Kidney epithelial cell (primary cell): ENCODE measurements around the gene PRRX2. TPM values are rescaled to one million over a fixed set of nuclear protein-coding genes. Genes with fewer than 3 reads are reported as not detected.

ENCODE experiments used
- DNase-seq: peaks from one replicate; pipeline ENCODE4 v3.0.0-alpha.2; 2010; ENCODE audit warnings: low read depth
- H3K27me3 ChIP-seq: 2 replicates; pipeline ENCODE4 v1.6.0; 2011; ENCODE audit warnings: low read length; ENCODE audit not compliant: control insufficient read depth, insufficient read depth
- H3K36me3 ChIP-seq: 2 replicates; pipeline ENCODE4 v1.5.1; 2011; ENCODE audit warnings: low read length; ENCODE audit not compliant: control insufficient read depth, insufficient read depth
- H3K4me3 ChIP-seq: 2 replicates; pipeline ENCODE4 v1.5.1; 2011; ENCODE audit warnings: low read depth, mild to moderate bottlenecking, control low read depth, low read length
- total RNA-seq: library from RNA; depleted of rRNA; stranded (reverse); fragments of >200 nt; gene quantifications from 2 replicates; pipeline ENCODE4 v1.2.3, GENCODE V29; 2015
- TF ChIP-seq, protein P1 (sequence below): IDR thresholded peaks from 2 replicates; pipeline ENCODE4 v1.5.1; 2011; ENCODE audit warnings: mild to moderate bottlenecking, moderate library complexity, low read length, control low read depth, inconsistent platforms; ENCODE audit not compliant: insufficient read depth, poor library complexity, severe bottlenecking

PRRX2 gene
- total RNA-seq, 1 donor from 2014 or later: not detected

DNA sequence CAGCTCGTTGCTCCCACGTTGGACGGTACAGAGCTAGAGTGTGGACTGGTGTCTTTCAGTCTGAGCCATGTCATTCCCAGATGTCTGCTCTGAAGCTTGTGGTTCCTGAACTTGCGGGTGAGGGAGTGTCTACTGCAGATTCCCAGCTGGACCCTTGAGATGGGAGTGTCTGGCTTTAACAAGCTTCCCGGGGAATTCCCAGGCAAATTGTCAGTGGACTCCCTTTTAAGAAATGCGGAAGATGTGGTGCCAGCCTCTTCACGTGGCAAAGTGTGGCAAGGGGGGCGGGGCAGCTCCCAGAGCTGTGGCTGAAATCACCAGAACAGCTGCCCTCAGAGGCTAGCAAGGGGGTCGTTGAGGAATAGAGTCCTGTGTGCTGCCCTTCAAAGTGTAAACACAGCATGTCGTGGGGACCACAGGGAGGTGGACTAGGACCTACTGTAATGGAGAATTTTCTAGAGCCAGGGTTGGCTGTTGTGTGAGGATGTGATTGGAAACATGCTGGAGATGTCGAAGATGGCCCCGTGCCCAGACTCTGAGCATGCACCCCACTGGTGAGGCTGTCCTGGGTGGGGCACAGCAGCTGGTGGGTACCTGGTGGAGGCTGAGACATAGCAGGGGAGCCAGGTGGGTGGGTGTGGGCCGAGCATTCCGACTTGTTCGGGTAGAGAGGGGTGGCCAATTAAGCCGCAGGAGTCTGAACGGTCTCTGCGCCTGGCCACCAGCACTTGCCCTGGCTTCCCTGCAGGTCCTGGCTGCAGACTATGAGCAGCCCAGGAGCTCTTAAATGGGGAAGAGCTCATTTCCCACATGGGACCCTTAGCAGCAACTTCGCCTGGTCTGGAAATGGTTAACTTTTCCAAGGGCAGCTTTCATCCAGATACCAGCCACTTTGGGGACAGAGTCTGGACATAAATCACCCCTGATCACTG is 37.4 kb downstream of the PRRX2 start:
- Histone ChIP-seq H3K4me3 (no peak overlapping the region), H3K27me3 (peaks cover 8% of the 10 kb centered on the region), H3K36me3 (no peaks in the 10 kb centered on the region)
- DNase-seq: peak; percentile 56
- TF ChIP-seq, protein P1, sequence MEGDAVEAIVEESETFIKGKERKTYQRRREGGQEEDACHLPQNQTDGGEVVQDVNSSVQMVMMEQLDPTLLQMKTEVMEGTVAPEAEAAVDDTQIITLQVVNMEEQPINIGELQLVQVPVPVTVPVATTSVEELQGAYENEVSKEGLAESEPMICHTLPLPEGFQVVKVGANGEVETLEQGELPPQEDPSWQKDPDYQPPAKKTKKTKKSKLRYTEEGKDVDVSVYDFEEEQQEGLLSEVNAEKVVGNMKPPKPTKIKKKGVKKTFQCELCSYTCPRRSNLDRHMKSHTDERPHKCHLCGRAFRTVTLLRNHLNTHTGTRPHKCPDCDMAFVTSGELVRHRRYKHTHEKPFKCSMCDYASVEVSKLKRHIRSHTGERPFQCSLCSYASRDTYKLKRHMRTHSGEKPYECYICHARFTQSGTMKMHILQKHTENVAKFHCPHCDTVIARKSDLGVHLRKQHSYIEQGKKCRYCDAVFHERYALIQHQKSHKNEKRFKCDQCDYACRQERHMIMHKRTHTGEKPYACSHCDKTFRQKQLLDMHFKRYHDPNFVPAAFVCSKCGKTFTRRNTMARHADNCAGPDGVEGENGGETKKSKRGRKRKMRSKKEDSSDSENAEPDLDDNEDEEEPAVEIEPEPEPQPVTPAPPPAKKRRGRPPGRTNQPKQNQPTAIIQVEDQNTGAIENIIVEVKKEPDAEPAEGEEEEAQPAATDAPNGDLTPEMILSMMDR: no peak

DNA sequence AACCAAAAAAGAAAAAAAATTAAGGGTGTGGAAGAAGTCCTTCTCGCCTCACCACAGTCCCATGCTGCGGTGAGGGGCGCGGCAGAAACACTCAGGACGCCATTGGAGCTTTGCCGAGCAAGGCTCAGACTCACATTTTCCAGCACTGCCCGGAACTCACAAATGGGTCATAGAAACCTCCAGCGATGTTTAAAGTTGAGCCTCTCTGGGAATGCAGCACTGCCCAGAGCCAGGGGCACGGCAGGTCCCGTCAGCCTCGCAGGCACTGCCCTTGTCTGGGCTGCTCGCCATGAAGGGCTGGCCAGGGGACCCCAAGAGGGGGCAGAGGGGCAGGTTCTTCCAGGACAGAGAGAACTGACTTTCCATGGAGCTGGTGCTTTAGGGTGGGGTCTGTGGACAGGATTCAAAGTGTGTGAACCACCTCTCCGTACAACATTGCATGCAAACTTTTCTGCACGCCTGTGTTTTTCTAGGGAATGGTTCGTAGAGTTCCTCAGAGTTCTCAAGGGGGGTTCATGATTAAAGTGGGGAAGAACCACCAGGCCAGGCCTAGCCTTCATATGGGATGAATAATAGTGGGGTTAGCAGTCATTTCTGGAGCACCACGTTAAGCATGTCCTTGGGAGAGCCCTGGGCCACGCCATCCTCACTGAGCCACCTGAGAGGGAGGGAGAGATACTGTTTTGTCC is 38.4 kb downstream of the PRRX2 start:
- Histone ChIP-seq H3K36me3 (no peaks in the 10 kb centered on the region), H3K4me3 (no peak overlapping the region), H3K27me3 (peaks cover 8% of the 10 kb centered on the region)
- DNase-seq: no peak
- TF ChIP-seq, protein P1: no peak

DNA sequence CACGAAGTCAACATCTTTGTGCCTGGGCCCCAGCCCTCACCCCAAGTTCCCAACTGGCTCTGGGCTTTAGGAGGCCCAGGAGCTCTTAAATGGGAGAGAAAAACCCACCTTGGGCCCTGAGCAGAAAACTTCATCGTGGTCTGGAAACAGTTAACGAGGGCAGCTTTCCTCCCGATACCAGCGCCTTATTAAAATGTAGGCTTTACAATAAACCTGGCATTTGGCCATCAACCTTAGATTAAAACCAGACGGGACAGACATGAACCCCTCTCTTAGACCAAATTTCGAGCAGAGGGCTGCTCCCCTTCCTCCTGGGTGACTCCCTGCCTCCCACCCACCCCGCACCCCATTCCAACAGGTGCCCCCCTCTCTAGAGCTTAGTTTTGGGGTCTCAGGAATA is 39.4 kb downstream of the PRRX2 start:
- TF ChIP-seq, protein P1: no peak
- DNase-seq: no peak
- no peak overlapping the region for H3K4me3 ChIP-seq
- H3K27me3 ChIP-seq: peaks cover 8% of the 10 kb centered on the region
- no peaks in the 10 kb centered on the region for H3K36me3 ChIP-seq

DNA sequence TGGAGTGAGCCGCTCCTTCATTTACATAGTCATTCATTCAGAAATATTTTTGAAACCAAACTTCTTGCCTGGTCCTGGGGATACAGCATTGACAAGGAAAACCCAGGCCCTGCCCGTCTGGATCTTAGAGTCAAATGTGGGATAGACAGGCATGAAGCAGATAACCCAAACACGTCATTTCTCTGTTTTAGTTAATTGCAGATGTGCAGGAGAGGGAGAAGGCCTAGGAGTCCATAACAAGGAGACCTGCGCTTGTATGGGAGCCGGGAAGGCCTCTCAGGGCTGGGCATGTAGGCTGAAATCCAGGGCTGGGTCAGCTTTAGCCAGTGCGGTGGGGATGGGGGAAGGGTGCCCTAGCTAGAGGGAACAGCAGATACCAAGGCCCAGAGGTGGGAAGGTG is 43.3 kb downstream of the PRRX2 start:
- Histone ChIP-seq H3K36me3 (no peaks in the 10 kb centered on the region), H3K4me3 (no peak overlapping the region), H3K27me3 (no peaks in the 10 kb centered on the region)
- DNase-seq: no peak
- TF ChIP-seq, protein P1: no peak

DNA sequence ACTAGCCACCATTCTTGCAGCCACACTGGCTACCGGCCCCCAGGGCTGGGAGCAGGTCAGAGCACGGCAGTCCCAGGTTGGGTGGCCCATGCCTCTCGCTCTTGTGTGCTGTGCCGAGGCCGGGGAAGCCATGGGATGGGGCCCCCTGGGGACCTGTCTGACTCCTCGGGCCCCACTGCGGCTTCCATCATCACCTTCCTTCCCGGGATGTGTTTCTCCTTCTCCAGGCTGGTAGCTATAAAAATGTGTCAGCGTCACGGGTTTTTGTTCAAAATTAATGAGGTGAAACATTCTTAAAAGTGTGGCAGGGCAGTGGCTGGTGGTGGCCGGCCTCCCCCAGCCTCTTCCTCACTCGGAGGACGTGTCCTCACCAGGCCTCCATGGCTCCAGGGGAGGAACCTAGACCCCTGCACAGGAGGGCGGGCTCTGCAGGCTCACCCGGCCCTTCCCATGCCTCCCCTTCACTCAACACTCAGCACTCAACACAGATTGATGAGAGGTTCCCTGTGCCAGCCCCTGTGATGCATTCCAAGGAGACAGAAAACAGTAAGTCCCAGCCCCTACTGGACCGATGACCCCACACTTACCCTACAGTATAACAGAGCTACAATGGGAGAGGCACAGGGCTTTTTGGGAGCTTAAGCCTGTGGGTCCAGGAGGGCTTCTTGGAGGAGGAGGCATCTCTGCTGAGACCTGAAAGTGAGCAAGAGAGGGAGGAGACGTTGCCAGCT is 44.2 kb downstream of the PRRX2 start:
- Histone ChIP-seq H3K36me3 (no peaks in the 10 kb centered on the region), H3K27me3 (no peaks in the 10 kb centered on the region), H3K4me3 (no peak overlapping the region)
- TF ChIP-seq, protein P1: no peak
- DNase-seq: peak; percentile 45
